Midbrain (tissue), 1 donor: ENCODE data around the gene MNX1.

Experiments used
- DNase-seq: peaks from one replicate; lab custom pipeline; 2025; lab: John Stamatoyannopoulos, UW

Gene MNX1

GRCh38 chr7:157014635-157015555 lies 4.4 kb upstream of the MNX1 start:
- DNase-seq, result no peak

GRCh38 chr7:157013602-157014549 lies 3.4 kb upstream of the MNX1 start:
- no peak for DNase-seq

- no peak for DNase-seq
Observed at GRCh38 chr7:157013101-157013500, 2.6 kb upstream of the MNX1 start.

- no peak for DNase-seq
Observed at GRCh38 chr7:157012113-157012547, 1.7 kb upstream of the MNX1 start.

GRCh38 chr7:157011333-157012112 lies 1.1 kb upstream of the MNX1 start:
- no peak for DNase-seq

- DNase-seq, result no peak
Observed at GRCh38 chr7:157009778-157010587, 480 bp downstream of the MNX1 start.

- DNase-seq, result no peak
Observed at GRCh38 chr7:157009170-157009777, 1.2 kb downstream of the MNX1 start.

GRCh38 chr7:157008206-157009169 lies 2.0 kb downstream of the MNX1 start:
- no peak for DNase-seq

GRCh38 chr7:157007470-157008066 lies 2.9 kb downstream of the MNX1 start:
- no peak for DNase-seq

GRCh38 chr7:157006829-157007469 lies 3.5 kb downstream of the MNX1 start:
- DNase-seq, result no peak

- no peak for DNase-seq
Observed at GRCh38 chr7:157006205-157006747, 4.2 kb downstream of the MNX1 start.

- no peak for DNase-seq
Observed at GRCh38 chr7:157005456-157006204, 4.8 kb downstream of the MNX1 start.

GRCh38 chr7:157004521-157005455 lies 5.7 kb downstream of the MNX1 start:
- DNase-seq, result no peak

- no peak for DNase-seq
Observed at GRCh38 chr7:157003756-157004520, 6.5 kb downstream of the MNX1 start.

- DNase-seq, result no peak
Observed at GRCh38 chr7:157003445-157003755, 7.1 kb downstream of the MNX1 start.
